ENCODE results near the gene AGPAT3. TPM values are rescaled to one million over a fixed set of nuclear protein-coding genes. Genes with fewer than 3 reads are reported as not detected.

The AGPAT3 gene
- total RNA-seq, 1 donor from 2014 or later, result 51.5 TPM

- DNase-seq (ENCODE audit: low spot score), result peak; percentile 73
- intact Hi-C loops (cut with DNase I), result no loop called here
These were observed 51.9 kb downstream of the AGPAT3 start for GRCh38 chr21:43916691-43917514.

GRCh38 chr21:43917515-43918384, 52.7 kb downstream of the AGPAT3 start:
- intact Hi-C loops (cut with DNase I), result no loop called here
- peak; percentile 19 for DNase-seq (ENCODE audit: low spot score)

GRCh38 chr21:43918385-43918947, 53.4 kb downstream of the AGPAT3 start:
- DNase-seq (ENCODE audit: low spot score), result no peak
- intact Hi-C loops (cut with DNase I), result no loop called here

GRCh38 chr21:43919283-43919682, 54.3 kb downstream of the AGPAT3 start:
- intact Hi-C loops (cut with DNase I), result no loop called here
- DNase-seq (ENCODE audit: low spot score), result no peak

GRCh38 chr21:43919871-43920801, 55.1 kb downstream of the AGPAT3 start:
- DNase-seq (ENCODE audit: low spot score), result no peak
- intact Hi-C loops (cut with DNase I), result loop anchor here (5.0 kb wide), 1 partner anchor 53 kb away; the partner anchor contains the start of gene AGPAT3

GRCh38 chr21:43921571-43921978, 56.6 kb downstream of the AGPAT3 start:
- DNase-seq (ENCODE audit: low spot score), result no peak
- intact Hi-C loops (cut with DNase I), result loop anchor here (5.0 kb wide), 1 partner anchor 54 kb away; the partner anchor contains the start of gene AGPAT3

- no peak for DNase-seq (ENCODE audit: low spot score)
- intact Hi-C loops (cut with DNase I), result loop anchor here (5.0 kb wide), 1 partner anchor 55 kb away; the partner anchor contains the start of gene AGPAT3
These were observed 57.2 kb downstream of the AGPAT3 start for GRCh38 chr21:43921979-43922945.

GRCh38 chr21:43922949-43923348, 57.9 kb downstream of the AGPAT3 start:
- intact Hi-C loops (cut with DNase I), result loop anchor here (5.0 kb wide), 1 partner anchor 56 kb away; the partner anchor contains the start of gene AGPAT3
- DNase-seq (ENCODE audit: low spot score), result no peak

- DNase-seq (ENCODE audit: low spot score), result no peak
- intact Hi-C loops (cut with DNase I), result loop anchor here (5.0 kb wide), 1 partner anchor 56 kb away; the partner anchor contains the start of gene AGPAT3
These were observed 58.4 kb downstream of the AGPAT3 start for GRCh38 chr21:43923391-43923790.

GRCh38 chr21:43924421-43925095, 59.5 kb downstream of the AGPAT3 start:
- no peak for DNase-seq (ENCODE audit: low spot score)

GRCh38 chr21:43925096-43925481, 60.1 kb downstream of the AGPAT3 start:
- intact Hi-C loops (cut with DNase I), result no loop called here
- DNase-seq (ENCODE audit: low spot score), result no peak

More at GRCh38 chr21:43924421-43925095, 59.5 kb downstream of the AGPAT3 start:
- intact Hi-C loops (cut with DNase I), result loop anchor here (5.0 kb wide), 1 partner anchor 57 kb away; the partner anchor contains the start of gene AGPAT3

- DNase-seq (ENCODE audit: low spot score), result no peak
- intact Hi-C loops (cut with DNase I), result no loop called here
These were observed 60.6 kb downstream of the AGPAT3 start for GRCh38 chr21:43925609-43926008.

- DNase-seq (ENCODE audit: low spot score), result no peak
- intact Hi-C loops (cut with DNase I), result no loop called here
These were observed 61.2 kb downstream of the AGPAT3 start for GRCh38 chr21:43926196-43926595.

GRCh38 chr21:43927591-43928221, 62.7 kb downstream of the AGPAT3 start:
- DNase-seq (ENCODE audit: low spot score), result no peak
- intact Hi-C loops (cut with DNase I), result no loop called here

- DNase-seq (ENCODE audit: low spot score), result no peak
- intact Hi-C loops (cut with DNase I), result no loop called here
These were observed 63.5 kb downstream of the AGPAT3 start for GRCh38 chr21:43928222-43929125.
